OCI-M1 (cell line): ENCODE measurements around the gene DDX43.

ENCODE experiments used
- DNase-seq: peaks from one replicate; lab custom pipeline; 2025; lab: John Stamatoyannopoulos, UW

The DDX43 gene

DNA sequence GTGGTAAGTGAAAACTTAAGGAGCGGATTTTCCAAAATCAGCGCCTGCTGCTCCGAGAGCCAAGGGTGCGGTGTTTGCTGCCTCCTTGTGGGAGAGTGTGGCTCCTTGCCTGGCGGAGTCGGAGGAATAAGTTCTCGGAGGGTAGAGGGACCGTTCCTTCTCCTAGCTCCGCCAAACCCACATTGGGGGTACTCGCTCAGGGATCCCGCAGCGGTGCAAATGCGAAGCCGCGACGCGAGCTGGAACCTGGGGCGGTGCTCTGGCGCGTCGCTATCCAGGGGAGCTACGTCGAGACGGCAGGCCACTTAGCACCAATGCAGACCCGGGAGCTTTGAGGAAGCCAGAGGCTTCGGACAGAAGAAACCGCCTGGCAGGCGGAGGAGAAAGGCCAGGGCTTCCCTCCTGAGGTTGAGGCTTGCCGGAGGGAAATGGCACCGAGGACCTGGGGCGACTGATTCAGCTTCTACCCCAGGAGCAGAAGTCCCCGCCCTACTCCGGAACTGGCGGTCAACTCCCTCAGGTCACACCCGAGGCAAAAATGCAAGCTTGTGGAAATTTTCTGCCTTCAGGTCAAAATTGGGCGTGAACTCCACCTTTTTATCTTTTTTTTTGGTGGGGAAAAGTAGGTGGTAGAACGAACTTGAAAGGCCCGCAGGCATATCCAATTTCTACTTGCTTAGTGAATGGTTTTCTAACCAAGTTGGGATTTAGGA is 5.7 kb upstream of the DDX43 start:
- DNase-seq = peak; percentile 92

DNA sequence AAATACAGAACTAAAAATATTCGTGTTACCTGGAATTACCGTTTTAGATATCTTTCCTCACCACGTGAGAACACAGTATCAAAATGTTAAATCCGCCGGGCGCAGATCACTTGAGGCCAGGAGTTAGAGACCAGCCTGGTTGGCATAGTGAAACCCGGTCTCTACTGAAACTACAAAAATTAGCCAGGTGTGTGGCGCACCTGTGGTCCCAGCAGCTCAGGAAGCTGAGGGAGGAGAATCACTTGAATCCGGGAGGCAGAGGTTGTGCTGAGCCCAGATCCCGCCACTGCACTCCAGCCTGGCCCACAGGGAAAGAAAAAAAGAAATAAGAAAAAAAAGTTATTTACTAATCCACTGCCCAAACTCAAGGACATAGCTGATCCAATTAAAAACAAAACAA is 4.8 kb upstream of the DDX43 start:
- DNase-seq = no peak

DNA sequence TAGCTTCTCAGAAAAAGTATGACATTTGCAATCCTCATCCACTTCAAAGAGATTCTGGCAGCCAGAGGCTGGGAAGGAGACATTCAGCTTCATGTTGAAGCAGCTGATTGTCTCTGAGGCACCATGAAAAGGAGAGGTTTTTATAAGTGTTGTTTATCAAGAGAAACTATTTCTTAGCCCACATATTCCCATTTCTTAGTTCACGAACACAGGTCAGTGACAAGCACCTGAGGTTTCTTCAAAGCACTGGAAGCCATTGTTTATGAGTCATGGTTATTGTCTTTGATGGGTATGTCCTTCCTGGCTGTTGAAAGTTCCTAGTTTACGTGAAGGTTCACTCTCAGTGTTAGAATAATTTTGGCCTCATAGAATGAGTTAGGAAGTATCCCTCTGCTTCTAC is 3.0 kb upstream of the DDX43 start:
- no peak for DNase-seq

DNA sequence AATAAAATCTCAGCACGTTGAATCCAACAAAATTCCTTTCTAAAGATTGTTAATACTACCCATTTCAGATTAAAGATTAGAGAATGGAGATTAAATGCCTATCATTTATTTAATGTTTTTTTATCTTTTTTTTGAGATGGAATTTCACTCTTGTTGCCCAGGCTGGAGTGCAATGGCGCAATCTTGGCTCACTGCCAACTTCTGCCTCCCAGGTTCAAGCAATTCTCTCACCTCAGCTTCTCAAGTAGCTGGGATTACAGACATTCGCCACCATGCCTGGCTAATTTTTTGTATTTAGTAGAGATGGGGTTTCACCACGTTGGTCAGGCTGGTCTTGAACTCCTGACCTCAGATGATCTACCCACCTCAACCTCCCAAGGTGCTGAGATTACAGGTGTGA is 2.4 kb upstream of the DDX43 start:
- peak; percentile 13 for DNase-seq

DNA sequence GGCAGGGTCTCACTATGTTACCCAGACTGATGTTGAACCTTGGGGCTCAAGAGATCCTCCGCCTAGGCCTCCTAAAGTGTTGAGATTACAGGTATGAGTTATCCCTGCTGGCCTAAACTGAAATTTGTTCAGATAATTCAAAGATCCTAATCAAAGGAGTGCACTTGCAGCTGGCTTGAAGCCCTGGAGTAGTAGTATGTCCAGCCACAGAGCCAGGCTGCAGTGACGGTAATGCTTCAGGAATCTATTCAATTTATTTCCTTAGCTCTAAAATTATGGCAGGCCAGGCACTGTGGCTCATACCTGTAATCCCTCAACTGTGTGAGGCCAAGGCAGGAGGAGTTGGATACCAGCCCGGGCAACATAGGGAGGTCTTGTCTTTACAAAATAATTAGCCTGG is 1.4 kb upstream of the DDX43 start:
- DNase-seq = no peak

DNA sequence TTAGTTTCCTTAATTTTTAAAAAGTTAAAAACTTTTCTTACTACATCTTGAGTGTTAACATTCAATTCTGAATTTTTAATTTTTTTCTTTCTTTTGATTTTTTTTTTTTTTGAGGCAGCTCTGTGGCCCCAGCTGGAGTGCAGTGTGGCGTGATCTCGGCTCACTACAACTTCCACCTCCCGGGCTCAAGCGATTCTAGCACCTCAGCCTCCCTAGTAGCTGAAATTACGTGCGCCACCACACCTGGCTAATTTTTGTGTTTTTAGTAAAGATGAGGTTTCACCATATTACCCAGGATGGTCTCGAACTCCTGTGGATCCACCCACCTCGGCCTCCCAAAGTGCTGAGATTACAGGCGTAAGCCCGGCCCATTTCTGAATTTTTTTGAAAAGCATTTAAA is 1.2 kb downstream of the DDX43 start:
- no peak for DNase-seq

DNA sequence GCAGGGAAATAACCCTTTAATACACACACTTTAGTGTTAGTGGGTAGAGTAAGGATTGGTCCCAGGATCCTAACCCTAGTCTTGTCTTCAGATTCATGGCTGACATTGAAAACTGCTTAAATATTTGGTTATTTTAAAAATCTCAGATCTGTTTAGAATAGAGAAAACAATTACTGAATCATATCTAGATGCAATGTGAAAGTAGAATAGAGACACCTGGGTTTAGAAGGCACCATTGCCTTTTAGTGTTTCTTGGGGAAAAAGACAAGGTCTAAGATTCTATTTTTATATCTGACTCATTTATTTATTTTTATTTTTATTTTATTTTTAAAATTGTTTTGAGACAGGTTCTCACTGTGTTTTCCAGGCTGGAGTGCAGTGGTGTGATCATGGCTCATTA is 6.0 kb downstream of the DDX43 start:
- no peak for DNase-seq

DNA sequence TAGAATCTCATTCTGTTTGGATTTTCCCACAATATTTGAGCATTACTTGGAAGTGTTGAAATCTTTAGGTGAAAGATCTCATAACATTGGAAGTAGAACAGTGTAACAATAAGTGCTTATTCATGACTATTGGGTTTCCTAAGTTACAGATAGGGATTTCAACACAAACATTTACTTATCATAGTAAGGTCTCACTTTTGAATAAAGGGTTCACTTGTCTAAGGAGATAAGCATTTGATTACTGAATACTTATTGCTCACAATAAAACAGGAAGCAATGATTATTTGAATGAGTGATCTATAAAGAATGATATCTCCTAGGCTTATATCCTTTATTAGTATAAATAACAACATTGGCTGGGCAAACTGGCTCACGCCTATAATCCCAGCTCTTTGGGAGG is 14.8 kb downstream of the DDX43 start:
- DNase-seq = no peak

DNA sequence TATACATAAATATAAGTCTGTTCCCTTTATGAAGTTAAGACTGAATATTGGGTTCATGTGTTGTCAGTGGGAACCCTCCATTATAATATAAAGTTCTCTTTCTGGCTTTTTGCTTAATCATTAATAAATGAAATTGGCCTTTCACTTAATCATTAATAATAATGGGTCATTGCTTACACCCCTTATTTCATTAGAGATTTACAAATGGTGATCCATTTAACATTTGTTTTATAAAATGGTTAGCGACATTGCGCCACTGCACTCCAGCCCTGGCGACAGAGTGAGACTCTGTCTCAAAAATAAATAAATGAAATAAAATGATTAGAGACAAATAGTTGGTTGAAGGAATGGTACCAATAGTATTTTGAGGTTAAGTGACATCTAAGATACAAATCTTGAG is 18.5 kb downstream of the DDX43 start:
- DNase-seq = no peak

DNA sequence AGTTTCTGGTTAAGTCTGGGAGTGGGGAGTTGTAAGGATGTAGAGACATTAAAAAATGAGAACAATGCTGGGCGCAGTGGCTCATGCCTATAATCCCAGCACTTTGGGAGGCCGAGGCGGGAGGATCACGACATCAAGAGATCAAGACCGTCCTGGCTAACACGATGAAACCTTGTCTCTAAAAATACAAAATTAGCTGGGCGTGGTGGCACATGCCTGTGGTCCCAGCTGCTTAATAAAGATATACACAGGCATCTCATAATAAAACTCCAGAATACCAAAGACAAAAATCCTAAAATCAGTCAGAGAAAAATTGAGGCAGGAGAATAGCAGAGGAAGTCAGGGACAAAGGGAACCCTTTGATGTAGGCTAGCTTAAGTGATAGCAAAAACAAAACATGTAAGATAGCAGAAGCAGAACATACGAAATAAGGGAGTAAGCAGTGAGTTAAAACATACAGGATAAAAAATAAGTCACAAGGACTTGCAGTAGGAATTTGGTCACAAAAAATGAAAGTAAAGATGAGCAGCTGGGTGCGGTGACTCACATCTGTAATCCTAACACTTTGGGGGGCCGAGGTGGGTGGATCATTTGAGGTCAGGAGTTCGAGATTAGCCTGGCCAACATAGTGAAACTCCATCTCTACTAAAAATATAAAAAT is 23.6 kb downstream of the DDX43 start:
- DNase-seq = no peak

DNA sequence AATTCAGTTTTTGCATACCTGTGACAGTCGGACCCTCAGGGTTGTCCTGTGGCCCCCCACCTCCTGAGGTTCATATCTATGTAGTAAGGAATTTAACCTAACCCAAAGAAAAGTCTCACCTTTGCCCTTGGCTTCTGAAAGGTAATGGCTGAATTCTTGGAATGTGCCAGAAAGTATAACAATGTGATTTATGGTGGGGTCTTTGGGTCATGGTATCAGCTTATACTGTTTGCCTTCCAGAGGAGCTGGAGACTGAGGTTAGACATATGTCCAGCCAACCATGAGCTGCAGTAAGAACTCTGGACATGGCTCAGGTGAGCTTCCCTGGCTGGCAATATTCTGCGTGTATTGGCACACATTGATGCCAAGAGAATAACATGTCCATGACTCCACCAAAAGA is 26.9 kb downstream of the DDX43 start:
- no peak for DNase-seq

DNA sequence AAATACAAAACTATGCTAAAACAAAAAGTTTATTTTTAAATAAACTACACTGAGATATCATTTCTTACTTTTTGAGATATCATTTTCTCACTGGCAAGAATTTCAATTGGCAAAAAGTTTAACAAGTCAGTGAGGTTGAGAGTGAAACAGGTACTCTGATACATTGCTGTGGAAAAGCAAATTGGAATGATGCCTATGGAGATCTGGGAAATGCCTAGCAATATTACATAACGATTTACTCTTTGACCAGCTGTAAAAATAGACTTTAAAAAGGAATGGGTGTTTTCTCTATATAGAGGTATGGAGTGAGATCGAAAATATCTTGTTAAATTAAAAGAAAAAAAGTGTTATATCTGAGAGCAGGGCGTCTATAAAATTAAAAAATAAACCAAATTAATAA is 40.6 kb downstream of the DDX43 start:
- no peak for DNase-seq

DNA sequence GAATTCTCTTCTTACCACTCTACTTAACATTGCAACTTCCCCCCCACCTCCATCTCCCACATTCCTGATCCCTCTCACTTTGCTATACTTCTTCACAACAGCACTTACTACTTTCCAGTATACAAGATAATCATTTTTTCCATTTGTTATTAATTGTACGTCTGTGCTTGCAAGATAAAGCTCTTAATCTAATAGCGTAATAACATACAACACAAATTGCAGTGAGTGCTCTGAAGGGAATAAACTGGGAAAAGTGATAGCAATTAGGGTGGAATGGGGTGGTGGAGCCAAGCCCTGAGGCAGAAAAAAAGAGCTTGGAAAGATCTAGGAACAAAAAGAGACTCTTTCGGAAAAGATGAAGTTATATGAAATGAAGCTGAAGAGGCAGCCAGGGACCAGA is 48.9 kb downstream of the DDX43 start:
- no peak for DNase-seq

DNA sequence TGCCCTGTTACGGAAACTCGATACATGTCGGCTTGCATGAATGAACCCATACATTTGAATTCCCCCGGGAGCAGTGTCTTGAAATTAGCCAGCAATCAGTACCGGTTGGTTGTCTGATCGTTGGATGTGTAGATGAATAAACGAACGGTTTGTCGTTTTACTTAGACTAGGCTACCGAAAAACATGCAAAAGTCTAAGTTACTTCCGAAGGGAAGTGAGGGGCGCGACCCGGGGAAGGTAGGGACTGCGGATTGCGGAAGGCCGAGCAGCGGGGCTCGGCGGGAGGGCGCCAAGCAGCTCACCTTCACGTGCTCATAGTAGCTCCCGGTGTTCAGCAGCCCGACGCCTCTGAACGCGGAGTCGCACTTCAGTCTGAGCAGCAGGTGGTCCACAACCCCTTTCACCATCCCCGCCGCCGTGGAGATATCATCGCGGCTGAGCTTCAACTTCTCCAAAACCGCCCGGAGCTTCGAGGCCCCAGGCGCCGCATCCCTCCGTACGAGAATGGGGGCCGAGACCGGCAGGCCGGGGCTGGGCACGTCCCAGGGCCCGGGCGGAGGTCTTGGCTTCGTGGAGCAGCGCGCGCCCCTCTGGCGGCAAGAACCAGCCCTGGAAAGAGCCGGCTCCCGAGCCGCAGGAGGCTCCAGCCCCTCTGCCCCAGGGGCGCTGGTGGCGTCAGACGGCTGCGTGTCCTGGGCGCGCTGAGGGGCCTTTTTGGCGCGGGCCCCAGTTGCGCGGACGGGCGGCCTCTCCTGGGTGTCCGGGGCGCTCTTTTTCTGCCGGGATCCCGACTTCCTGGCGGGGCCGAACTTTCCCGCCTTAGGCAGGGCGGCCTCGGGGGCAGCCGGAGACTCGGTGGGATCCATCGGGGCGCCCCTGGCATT is 56.8 kb downstream of the DDX43 start:
- DNase-seq = peak; percentile 84

DNA sequence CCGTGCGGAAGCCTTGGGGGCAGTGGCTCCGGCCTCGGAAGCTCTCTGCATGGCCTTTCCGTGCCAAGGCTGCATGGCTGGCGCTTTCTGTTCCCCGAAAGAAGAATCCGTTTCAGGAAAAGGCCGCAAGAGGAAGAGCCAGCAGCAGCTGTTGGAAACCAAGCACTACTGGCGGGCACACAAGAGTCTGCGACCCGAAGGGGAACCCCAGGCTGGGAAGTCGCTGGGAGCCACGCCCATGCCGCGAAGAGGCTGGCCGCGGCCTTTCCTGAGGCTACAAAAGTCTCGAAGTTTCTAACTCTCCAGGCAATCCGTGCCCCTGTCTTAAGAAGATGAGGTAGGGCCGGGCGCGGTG is 57.5 kb downstream of the DDX43 start, which contains the start of gene CGAS:
Gene CGAS (minus strand): TSS at position 191 of the 355 bp plus-strand sequence. CDS start 116 bp downstream, at position 75.
- DNase-seq = peak; percentile 94

DNA sequence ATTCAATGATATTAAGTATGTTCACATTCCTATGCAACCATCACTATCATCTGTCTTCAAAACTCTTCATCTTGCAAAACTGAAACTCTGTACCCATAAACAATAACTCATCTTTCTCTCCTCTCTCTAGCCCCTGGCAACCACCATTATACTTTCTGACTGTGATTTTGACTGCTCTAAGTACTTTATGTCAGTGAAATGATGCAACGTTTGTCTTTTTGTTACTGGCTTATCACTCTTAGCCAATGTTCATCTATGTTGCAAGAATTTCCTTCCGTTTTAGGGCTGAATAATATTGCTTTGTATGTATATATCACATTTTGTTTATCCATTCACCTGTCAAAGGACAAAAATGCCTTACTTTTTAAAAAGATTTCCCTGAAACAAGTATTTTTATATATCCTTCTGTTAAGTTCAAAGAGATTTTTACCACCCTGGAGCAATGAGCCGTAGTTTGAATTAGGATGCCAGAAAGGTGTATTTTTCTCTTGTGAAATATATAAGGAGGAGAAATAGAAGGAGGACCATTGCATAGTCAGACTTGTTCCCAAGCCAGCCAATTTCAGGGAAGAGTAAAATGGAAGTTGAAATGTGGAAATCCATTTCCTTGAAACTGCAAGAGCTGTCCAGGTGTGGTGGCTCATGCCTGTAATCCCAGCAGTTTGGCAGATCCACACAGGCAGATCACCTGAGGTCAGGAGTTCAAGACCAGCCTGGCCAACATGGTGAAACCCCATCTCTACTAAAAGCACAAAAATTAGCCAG is 61.4 kb downstream of the DDX43 start:
- peak; percentile 93 for DNase-seq

DNA sequence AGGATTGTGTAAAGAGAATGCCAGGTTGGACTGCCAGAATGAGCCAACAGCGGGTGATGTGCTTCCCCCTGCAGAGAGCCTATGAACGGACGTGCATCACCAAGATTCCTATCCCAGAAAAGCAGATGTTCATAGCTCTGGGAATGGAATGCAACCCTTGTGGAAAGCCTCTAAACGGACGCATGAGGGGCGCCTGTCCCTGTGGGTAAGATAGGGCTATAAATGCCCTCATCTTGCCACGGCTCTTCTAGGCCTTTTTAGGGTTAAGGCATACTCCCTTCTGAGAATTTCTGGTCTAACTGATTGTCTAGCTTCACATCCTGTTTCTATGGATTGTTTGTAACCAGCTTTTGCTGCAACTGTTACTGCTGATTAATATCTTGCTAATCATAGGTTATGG is 64.8 kb downstream of the DDX43 start:
- peak; percentile 51 for DNase-seq

DNA sequence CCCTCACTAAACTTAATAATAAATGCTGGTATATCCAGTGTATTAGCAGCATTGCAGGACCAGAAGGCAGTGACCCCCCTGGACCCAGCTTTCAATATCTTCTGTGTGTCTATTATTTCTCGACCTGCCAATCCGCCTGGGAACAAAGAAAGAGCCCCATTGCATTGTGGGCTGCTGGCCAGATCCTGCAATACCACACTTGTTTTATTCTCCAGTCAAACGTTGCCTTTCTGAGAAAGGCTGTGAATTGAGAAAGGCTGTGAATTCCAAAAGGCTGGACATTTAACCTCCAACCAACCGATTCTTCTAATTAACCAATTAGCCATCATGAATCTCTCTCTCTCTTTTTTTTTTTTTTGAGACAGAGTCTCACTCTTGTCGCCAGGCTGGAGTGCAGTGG is 65.4 kb downstream of the DDX43 start:
- DNase-seq = peak; percentile 86

DNA sequence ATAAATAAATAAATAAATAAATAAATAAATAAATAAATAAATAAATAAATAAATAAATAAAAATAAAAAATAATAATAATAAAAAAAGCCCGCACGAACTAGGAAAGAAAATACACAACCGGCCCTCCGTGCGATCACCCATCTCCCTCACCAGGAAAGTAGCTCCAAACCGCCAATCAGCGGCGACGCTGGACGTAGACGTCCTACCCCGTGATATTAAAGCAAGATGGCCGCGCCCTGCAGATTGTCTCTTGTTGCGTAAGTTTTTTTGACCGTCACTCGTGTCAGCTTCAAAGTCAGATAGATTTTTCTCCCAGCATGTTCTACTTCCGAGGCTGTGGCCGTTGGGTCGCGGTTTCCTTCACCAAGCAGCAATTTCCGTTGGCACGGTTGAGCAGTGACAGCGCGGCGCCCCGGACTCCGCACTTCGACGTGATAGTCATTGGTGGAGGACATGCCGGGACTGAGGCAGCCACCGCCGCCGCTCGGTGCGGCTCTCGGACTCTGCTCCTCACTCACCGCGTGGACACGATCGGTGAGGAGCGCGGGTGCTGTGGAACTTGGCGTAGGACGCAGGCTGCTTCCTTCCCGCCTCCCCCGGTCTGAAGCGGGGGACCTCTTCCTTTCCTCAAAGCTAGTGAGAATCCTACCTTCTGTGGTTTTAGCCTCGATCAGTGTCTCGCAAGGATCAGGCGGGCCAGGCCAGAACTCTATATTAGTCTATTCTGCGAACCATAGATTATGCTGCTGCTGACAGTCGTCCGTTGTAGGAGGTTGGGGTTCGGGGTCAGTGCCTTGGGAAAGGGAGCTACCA is 67.1 kb downstream of the DDX43 start, which contains the start of gene MTO1:
Gene MTO1 (plus strand): TSS at position 201 of the 814 bp plus-strand sequence. CDS start 118 bp downstream, at position 319.
- DNase-seq = peak; percentile 97
